IMR-90 (cell line): ENCODE data around the gene CATSPER3. TPM values are rescaled to one million over a fixed set of nuclear protein-coding genes. Genes with fewer than 3 reads are reported as not detected.

Experiments used
- ATAC-seq: fragments of 200-7000 bp; cut with Tn5 transposase; 2 replicates; pipeline ENCODE4 v1.9.1; 2020; ENCODE audit warnings: low read depth, mild to moderate bottlenecking, moderate library complexity
- BruUV-seq: library from RNA; stranded (reverse); fragments of 400-500 nt; replicated peaks from 2 replicates; lab custom pipeline; 2021; lab: Mats Ljungman, UMichigan
- CTCF ChIA-PET: fragments of 300-600 bp; formaldehyde crosslinking; extraction: SDS; loops from one replicate; lab custom pipeline; 2021; ENCODE audit warnings: antibody characterized with exemption; lab: Yijun Ruan, JAX
- POLR2A ChIA-PET: fragments of 300-600 bp; sonication (Branson Sonifier 250); formaldehyde crosslinking; loops from one replicate; lab custom pipeline; 2022; ENCODE audit warnings: antibody characterized with exemption; ENCODE audit not compliant: unreplicated experiment; lab: Charles Lee
- DNase-seq: peaks from one replicate; pipeline ENCODE4 v3.0.0; 2013
- H2AFZ ChIP-seq: replicated peaks from 2 replicates; pipeline ENCODE3; 2013; ENCODE audit warnings: low read length, mild to moderate bottlenecking; ENCODE audit not compliant: poor library complexity
- H2AK5ac ChIP-seq: 2 replicates; pipeline ENCODE4 v1.6.1; 2013; ENCODE audit warnings: low read depth, low read length, inconsistent platforms
- H2AK9ac ChIP-seq: replicated peaks from 2 replicates; pipeline ENCODE3; 2013; ENCODE audit warnings: mild to moderate bottlenecking, low read depth, low read length, moderate library complexity; ENCODE audit not compliant: poor library complexity
- H2BK120ac ChIP-seq: 2 replicates; pipeline ENCODE4 v1.6.1; 2013; ENCODE audit warnings: low read depth, low read length, inconsistent platforms
- H2BK15ac ChIP-seq: 3 replicates; pipeline ENCODE4 v1.6.1; 2013; ENCODE audit warnings: low read depth, low read length, inconsistent platforms
- H2BK20ac ChIP-seq: 2 replicates; pipeline ENCODE4 v1.6.1; 2013; ENCODE audit warnings: low read depth, mild to moderate bottlenecking, inconsistent platforms, low read length, moderate library complexity
- H2BK5ac ChIP-seq: 2 replicates; pipeline ENCODE4 v1.6.1; 2013; ENCODE audit warnings: mild to moderate bottlenecking, low read depth, low read length, inconsistent platforms; ENCODE audit not compliant: poor library complexity, severe bottlenecking
- H3K14ac ChIP-seq: replicated peaks from 2 replicates; pipeline ENCODE4 v1.6.1; 2013; ENCODE audit warnings: low read depth, low read length, inconsistent platforms
- H3K18ac ChIP-seq: 2 replicates; pipeline ENCODE4 v1.6.1; 2013; ENCODE audit warnings: low read depth, low read length, control low read depth
- H3K23ac ChIP-seq: 2 replicates; pipeline ENCODE4 v1.6.1; 2013; ENCODE audit warnings: low read depth, low read length, inconsistent platforms
- H3K27ac ChIP-seq: 2 replicates; pipeline ENCODE4 v1.5.1; 2013; ENCODE audit warnings: mild to moderate bottlenecking, control low read depth, low read length; ENCODE audit not compliant: insufficient read depth
- H3K27me3 ChIP-seq: 2 replicates; pipeline ENCODE4 v1.6.1; 2013; ENCODE audit warnings: low read length; ENCODE audit not compliant: control insufficient read depth, insufficient read depth
- H3K36me3 ChIP-seq: 2 replicates; pipeline ENCODE4 v1.6.1; 2013; ENCODE audit warnings: low read length, mixed read lengths; ENCODE audit not compliant: control insufficient read depth, insufficient read depth
- H3K4ac ChIP-seq: 2 replicates; pipeline ENCODE4 v1.6.1; 2013; ENCODE audit warnings: low read depth, low read length, inconsistent platforms
- H3K4me1 ChIP-seq: 2 replicates; pipeline ENCODE4 v1.6.1; 2013; ENCODE audit warnings: low read length, mixed read lengths; ENCODE audit not compliant: control insufficient read depth, insufficient read depth
- H3K4me2 ChIP-seq: 2 replicates; pipeline ENCODE4 v1.6.1; 2013; ENCODE audit warnings: low read depth, mild to moderate bottlenecking, control low read depth, low read length, moderate library complexity
- H3K4me3 ChIP-seq: 2 replicates; pipeline ENCODE4 v1.5.1; 2013; ENCODE audit warnings: low read depth, mild to moderate bottlenecking, control low read depth, low read length, moderate library complexity; ENCODE audit not compliant: insufficient read depth
- H3K56ac ChIP-seq: 2 replicates; pipeline ENCODE4 v1.6.1; 2013; ENCODE audit warnings: low read length, inconsistent platforms; ENCODE audit not compliant: insufficient read depth; ENCODE audit errors: extremely low read depth
- H3K79me1 ChIP-seq, 2 experiments: 2 replicates each; pipeline ENCODE4 v1.6.1; 2013; ENCODE audit warnings: low read length in 2 of 2, inconsistent platforms in 1 of 2, low read depth in 1 of 2
- H3K9ac ChIP-seq: 2 replicates; pipeline ENCODE4 v1.6.1; 2013; ENCODE audit warnings: low read depth, low read length, control low read depth
- H3K9me1 ChIP-seq: 2 replicates; pipeline ENCODE4 v1.6.1; 2013; ENCODE audit warnings: low read length, inconsistent platforms; ENCODE audit not compliant: insufficient read depth
- H3K9me3 ChIP-seq: 2 replicates; pipeline ENCODE4 v1.6.1; 2013; ENCODE audit warnings: low read length; ENCODE audit not compliant: control insufficient read depth, insufficient read depth
- H4K20me1 ChIP-seq: 2 replicates; pipeline ENCODE4 v1.6.1; 2013; ENCODE audit warnings: low read length, inconsistent platforms; ENCODE audit not compliant: insufficient read depth
- H4K5ac ChIP-seq: 2 replicates; pipeline ENCODE4 v1.6.1; 2013; ENCODE audit warnings: mild to moderate bottlenecking, low read depth, low read length, control low read depth
- H4K8ac ChIP-seq, 2 experiments: 2 replicates each; pipeline ENCODE4 v1.6.1; 2013; ENCODE audit warnings: low read depth in 2 of 2, low read length in 2 of 2, control low read depth in 1 of 2, inconsistent platforms in 1 of 2
- H4K91ac ChIP-seq: 2 replicates; pipeline ENCODE4 v1.6.1; 2013; ENCODE audit warnings: low read depth, low read length, inconsistent platforms; ENCODE audit not compliant: insufficient read depth
- BHLHE40 ChIP-seq: fragments of 150-350 bp; IDR thresholded peaks from 2 replicates; pipeline ENCODE4 v1.6.1; 2016; ENCODE audit warnings: mild to moderate bottlenecking, low read depth, low read length
- CEBPB ChIP-seq: IDR thresholded peaks from 2 replicates; pipeline ENCODE4 v1.6.1; 2012; ENCODE audit warnings: low read depth, low read length, improper control_type of control experiment
- CHD1 ChIP-seq: IDR thresholded peaks from 2 replicates; pipeline ENCODE4 v1.6.1; 2012; ENCODE audit warnings: low read depth, low read length, improper control_type of control experiment
- CTCF ChIP-seq: conservative IDR thresholded peaks from 2 replicates; pipeline ENCODE4 v1.5.1; 2012; ENCODE audit warnings: mild to moderate bottlenecking, low read depth, low read length, improper control_type of control experiment
- ELK1 ChIP-seq: fragments of 150-350 bp; IDR thresholded peaks from 2 replicates; pipeline ENCODE4 v1.6.1; 2016; ENCODE audit warnings: low read depth, mild to moderate bottlenecking, low read length, moderate library complexity, borderline replicate concordance
- FOS ChIP-seq: fragments of 150-350 bp; IDR thresholded peaks from 2 replicates; pipeline ENCODE4 v1.6.1; 2016; ENCODE audit warnings: low read depth, low read length
- MAFK ChIP-seq: IDR thresholded peaks from 2 replicates; pipeline ENCODE4 v1.6.1; 2012; ENCODE audit warnings: low read depth, low read length, improper control_type of control experiment
- MAZ ChIP-seq: IDR thresholded peaks from 2 replicates; pipeline ENCODE4 v1.6.1; 2012; ENCODE audit warnings: low read depth, mild to moderate bottlenecking, low read length, improper control_type of control experiment, moderate library complexity, borderline replicate concordance
- MXI1 ChIP-seq: IDR thresholded peaks from 2 replicates; pipeline ENCODE4 v1.6.1; 2012; ENCODE audit warnings: low read depth, mild to moderate bottlenecking, low read length, moderate library complexity, borderline replicate concordance
- NFE2L2 ChIP-seq: fragments of 150-350 bp; IDR thresholded peaks from 2 replicates; pipeline ENCODE4 v1.6.1; 2016; ENCODE audit warnings: low read depth, mild to moderate bottlenecking, low read length
- POLR2A ChIP-seq: IDR thresholded peaks from 2 replicates; pipeline ENCODE4 v1.6.1; 2012; ENCODE audit warnings: mild to moderate bottlenecking, low read depth, low read length
- RAD21 ChIP-seq: IDR thresholded peaks from 2 replicates; pipeline ENCODE4 v1.6.1; 2012; ENCODE audit warnings: low read length, improper control_type of control experiment
- RCOR1 ChIP-seq: IDR thresholded peaks from 2 replicates; pipeline ENCODE4 v1.6.1; 2012; ENCODE audit warnings: mild to moderate bottlenecking, low read length, improper control_type of control experiment; ENCODE audit not compliant: insufficient replicate concordance
- RFX5 ChIP-seq: IDR thresholded peaks from 2 replicates; pipeline ENCODE4 v1.8.0; 2012; ENCODE audit warnings: low read depth, mild to moderate bottlenecking, low read length, moderate library complexity
- SMC3 ChIP-seq: fragments of 150-350 bp; IDR thresholded peaks from 2 replicates; pipeline ENCODE4 v1.6.1; 2016; ENCODE audit warnings: low read depth, mild to moderate bottlenecking, antibody characterized with exemption, low read length, moderate library complexity
- USF2 ChIP-seq: fragments of 150-350 bp; IDR thresholded peaks from 2 replicates; pipeline ENCODE4 v1.6.1; 2017; ENCODE audit warnings: mild to moderate bottlenecking, antibody characterized with exemption, low read length, low read depth
- WGBS, 2 experiments: methylation state at CpG; one replicate each; pipeline versions ENCODE4 v1.1.5 to v1.1.7; 2013; ENCODE audit warnings: missing lambda C conversion rate in 2 of 2; ENCODE audit not compliant: insufficient read length in 1 of 2; ENCODE audit errors: extremely low coverage in 2 of 2; 5-methylcytosine and 5-hydroxymethylcytosine counted together
- dilution Hi-C: fragments of 300-500 bp; cut with HindIII; formaldehyde crosslinking; loops from one replicate; pipeline ENCODE4 v1.14.3; 2018; ENCODE audit warnings: low sequenced_read_pairs; ENCODE audit not compliant: unreplicated experiment
- in situ Hi-C: fragments of 300-500 bp; cut with MboI; formaldehyde crosslinking; loops from 3 replicates; pipeline ENCODE4 v1.14.3; 2019; ENCODE audit warnings: low sequenced_read_pairs, inconsistent platforms, mixed read lengths
- intact Hi-C: fragments of 100-400 bp; cut with micrococcal nuclease; formaldehyde crosslinking; loops from 2 replicates; pipeline ENCODE4 v1.10.0; 2022
- polyA plus RNA-seq, 3 experiments: library from polyadenylated mRNA; depleted of rRNA; stranded (reverse); fragments of >200 nt; gene quantifications; 2 replicates each; pipeline ENCODE4 v1.2.3, GENCODE V29; 2012; ENCODE audit warnings: low replicate concordance in 1 of 3
- total RNA-seq: library from RNA; depleted of rRNA; stranded (reverse); fragments of >200 nt; gene quantifications from 2 replicates; pipeline ENCODE4 v1.2.3, GENCODE V29; 2012

The CATSPER3 gene
- total and polyA plus RNA-seq, 2 of the 4 experiments (the other 2 are of a cell fraction): under 0.01 to 0.12 TPM

- in situ Hi-C loops (no loop called here), intact Hi-C loops (no loop called here), dilution Hi-C loops (no loop called here)
- Histone ChIP-seq H2BK20ac (no peak overlapping the region), H3K9ac (no peak overlapping the region), H3K4me3 (no peak overlapping the region), H3K4ac (no peak overlapping the region), H2AK5ac (peak overlapping the region; percentile 75; the same call in 1 of the 2 replicates), H3K4me1 (peaks cover 6% of the 10 kb centered on the region), H3K4me2 (no peak overlapping the region), H3K9me3 (peaks cover 3% of the 10 kb centered on the region), H2BK120ac (no peak overlapping the region), H3K14ac (no peak overlapping the region), H2AK9ac (no peak overlapping the region), H3K18ac (no peak overlapping the region), H2BK15ac (no peak overlapping the region), H3K36me3 (peaks cover 2% of the 10 kb centered on the region; the same call in 1 of the 2 replicates), H3K79me1 (no peaks in the 10 kb centered on the region), H4K91ac (no peak overlapping the region), H4K5ac (no peak overlapping the region), H3K56ac (no peak overlapping the region), H2AFZ (no peak overlapping the region), H3K27ac (no peak overlapping the region), H3K27me3 (no peaks in the 10 kb centered on the region), H4K20me1 (no peaks in the 10 kb centered on the region), H2BK5ac (no peak overlapping the region), H3K9me1 (peaks cover 3% of the 10 kb centered on the region; the same call in 1 of the 2 replicates), H3K23ac (no peak overlapping the region), H4K8ac (no peak overlapping the region)
- no TSS peak for BruUV-seq
- DNase-seq: no peak
- WGBS, 2 experiments: 67% methylated on average over 3 of the region's 4 CpGs; no CpG with 5 or more reads in 1 of the 2 experiments
- ChIA-PET CTCF (no interaction called here), POLR2A (no interaction called here)
- TF ChIP-seq USF2 (no peak), MAZ (no peak), CEBPB (no peak), BHLHE40 (no peak), MXI1 (no peak), CTCF (no peak), FOS (no peak), CHD1 (no peak), ELK1 (no peak), NFE2L2 (no peak), RCOR1 (no peak), RFX5 (no peak), MAFK (no peak), POLR2A (no peak), SMC3 (no peak), RAD21 (no peak)
- no peak for ATAC-seq
Observed at GRCh38 chr5:134957920-134958608, 9.6 kb upstream of the CATSPER3 start.
